Activated gamma-delta T cell treated with anti-CD3 and anti-CD28 coated beads, Interleukin-2, amount 50 U/mL, for 16 hours (primary cell): ENCODE data around the gene C5orf15.

Source experiments
- DNase-seq: peaks from one replicate; pipeline ENCODE4 v3.0.0-alpha.2; 2020; ENCODE audit warnings: low read depth

Gene C5orf15

GRCh38 chr5:133968204-133968980, at the start of gene C5orf15:
C5orf15 (minus strand) TSS chr5:133968625; CDS start chr5:133968584, 41 bp downstream.
- peak; percentile 79 for DNase-seq

- no peak for DNase-seq
Observed at GRCh38 chr5:134008266-134008749, 39.9 kb upstream of the C5orf15 start.

DNA sequence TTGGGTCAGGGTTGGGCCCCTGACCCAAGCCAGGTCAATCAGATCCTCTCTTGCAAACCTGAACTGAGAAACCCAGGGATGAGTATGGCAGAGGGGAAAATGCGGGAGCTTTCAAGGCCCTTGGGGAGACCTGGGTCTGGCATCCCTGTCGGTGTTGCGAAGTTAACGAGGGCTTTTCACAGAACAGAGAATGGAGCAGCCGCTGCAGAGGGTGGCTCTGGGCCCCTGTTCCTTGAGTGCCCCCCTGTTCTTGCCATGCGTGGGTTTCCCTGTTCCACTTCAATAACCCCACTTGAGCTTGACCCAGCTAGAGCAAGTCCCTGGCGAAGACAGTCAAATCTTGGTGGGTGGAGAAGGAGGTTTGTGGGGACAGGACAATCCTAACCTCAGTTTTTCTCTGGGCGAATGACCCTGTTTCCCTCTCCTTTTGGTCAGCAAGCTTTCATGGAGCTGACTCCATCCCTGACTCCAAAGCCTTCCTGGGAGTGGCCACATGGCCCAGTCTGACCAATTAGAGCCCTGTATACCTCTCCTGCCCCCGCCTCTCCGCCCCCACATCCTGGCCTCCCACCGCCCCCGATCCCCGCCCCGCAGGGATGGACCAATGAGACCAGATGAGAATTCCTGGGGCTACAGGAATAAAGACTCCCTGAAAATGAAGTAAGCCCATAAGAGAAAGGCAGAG, 39.3 kb upstream of the C5orf15 start:
- DNase-seq, result no peak

GRCh38 chr5:134006115-134006514, 37.7 kb upstream of the C5orf15 start:
- DNase-seq, result no peak

DNA sequence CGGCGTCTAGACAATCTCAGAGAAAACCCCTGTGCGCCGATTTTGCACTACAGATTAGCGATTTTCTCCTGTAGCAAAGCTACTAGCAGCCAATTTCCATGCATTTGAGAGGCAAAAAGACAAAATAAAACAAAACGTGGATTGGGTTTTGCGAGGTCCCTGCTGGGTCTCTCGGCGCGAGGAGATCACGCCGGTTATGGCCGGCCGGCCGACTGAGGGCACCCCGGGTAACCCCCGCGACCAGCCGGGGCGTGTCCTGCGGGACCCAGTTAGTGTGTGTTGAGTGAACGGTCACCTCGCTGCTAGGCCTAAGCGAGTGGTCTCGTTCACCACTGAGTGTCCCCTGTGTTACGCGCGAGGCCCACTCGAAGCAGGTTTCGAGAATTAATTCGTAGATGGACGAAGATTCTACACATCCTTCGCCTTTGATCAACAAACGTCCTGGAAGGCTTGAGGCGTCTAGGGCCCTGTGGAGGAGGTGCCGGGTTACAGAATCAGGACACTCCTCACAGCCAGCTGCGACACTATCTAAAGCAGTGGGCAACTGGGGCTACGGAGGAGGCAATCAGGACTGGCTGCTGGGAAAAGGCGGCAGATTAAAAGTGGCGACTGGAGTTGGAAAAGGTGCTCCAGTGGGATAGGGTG, 37.1 kb upstream of the C5orf15 start:
- no peak for DNase-seq

DNA sequence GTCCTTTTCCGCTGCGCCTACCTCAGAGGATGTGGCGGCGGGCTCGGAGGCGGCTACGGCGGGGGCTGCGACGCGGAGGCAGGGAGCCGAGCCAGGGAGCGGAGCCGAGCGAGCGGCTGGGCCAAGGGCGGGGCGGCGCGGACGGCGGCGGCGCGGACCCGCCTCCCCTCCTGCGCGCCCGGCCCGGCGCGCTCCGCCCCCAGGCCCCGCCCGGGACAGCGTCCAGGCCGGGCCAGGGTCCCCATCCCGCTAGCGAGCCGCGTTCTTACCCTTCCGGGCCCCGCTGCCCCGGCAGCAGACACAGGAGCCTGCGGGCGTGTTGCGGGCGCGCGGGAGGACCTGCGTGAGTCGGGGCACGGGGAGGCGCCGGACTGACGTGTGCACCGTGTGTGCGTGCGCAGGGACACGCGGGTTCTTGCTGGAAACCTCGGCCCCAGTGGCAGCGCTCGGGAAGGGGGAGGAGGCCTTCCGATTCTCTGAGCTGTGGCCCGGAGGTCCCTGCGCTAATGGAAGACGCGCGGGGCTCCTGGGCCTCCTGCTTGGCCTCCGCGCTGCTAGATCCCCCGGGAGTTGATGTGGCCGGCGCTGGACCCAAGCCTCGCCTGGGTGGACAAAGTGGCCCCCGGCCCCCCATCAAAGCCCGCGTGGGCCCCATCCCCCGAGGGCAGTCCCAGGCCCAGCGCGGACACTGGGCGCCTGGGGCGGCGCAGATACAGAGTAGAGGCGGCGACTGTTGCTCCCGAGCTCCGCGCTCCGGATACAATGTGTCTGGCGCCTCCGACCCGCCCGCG, 36.4 kb upstream of the C5orf15 start, which contains the start of gene VDAC1:
TSS of gene VDAC1 (minus strand) at position 350 of the 791 bp plus-strand sequence. CDS start 11,963 bp downstream, outside the sequence.
- DNase-seq, result peak; percentile 71

DNA sequence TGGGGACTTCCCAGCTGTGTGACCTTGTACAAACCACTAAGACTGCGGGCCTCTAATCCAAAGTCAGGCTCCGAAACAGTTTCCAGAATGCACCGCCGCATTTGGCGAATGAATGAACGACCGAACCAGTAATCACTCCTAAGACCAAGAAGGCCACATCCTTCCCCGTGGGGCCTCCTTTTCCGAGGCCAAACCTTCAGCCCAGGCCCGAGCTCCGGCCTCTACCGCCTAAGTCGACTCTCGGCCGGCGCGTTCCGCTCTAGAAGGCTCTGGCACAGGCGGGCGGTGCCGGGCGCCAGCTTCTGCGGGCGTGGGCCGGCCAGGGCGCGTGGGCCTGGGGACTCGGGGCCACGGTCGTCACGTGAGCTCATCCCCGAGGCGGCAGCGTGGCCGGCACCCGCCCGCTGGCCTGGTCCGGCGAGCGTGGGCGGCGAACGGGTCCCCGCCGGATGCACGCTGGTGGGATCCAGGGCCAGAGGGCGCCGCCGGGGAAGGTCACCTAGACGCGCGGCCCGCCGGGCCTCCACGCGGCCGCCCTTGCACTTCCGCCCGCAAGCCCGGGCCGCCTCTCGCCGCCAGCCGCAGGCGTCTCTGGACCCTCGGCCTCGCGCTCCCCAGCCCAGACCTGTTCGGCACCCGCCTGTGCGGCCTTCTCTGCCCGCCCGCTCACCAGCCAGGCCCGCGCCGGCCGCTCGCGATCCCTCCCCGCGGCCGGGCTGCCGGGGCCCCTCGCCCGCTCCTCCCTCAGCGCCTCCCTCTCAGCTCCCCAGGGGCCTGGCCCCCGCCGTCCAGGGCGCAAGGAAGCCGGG, 35.6 kb upstream of the C5orf15 start:
- DNase-seq, result peak; percentile 29

DNA sequence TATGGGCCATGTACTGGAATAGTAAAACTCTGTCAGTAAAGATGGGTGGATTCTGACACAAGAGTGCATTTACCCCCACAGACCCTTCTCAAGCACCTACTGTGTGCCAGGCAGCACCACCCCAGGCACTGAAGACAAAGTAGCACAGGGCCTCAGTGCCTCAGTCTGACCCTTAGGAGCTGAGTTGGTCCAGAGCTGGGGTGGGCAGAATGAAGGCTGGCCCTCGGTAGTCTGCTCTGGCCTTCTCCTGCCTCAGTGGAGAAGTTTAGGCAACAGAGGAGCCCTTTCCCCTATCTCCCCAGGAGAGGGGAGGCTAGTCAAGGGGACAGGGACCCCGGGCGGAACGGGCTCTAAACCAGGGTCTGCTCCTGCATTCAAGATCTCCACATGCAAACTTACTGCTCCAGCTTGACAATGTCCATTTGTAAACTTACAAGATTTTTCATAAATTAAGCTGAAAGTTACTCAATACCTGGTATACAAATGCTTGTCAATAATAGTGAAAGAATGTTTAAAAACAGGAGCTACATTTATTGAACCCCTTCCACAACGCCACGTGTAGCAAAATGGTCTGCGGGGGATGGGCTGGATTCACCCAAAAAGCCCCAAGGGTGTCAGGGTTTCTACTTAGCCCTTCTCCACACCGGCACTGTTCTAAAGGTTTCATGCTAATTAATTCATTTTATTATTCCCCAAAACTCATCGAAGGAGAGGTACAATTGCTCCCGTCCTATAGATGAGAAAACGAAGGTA, 34.8 kb upstream of the C5orf15 start:
- DNase-seq, result no peak

- DNase-seq, result no peak
Observed at GRCh38 chr5:134001938-134002731, 33.7 kb upstream of the C5orf15 start.

DNA sequence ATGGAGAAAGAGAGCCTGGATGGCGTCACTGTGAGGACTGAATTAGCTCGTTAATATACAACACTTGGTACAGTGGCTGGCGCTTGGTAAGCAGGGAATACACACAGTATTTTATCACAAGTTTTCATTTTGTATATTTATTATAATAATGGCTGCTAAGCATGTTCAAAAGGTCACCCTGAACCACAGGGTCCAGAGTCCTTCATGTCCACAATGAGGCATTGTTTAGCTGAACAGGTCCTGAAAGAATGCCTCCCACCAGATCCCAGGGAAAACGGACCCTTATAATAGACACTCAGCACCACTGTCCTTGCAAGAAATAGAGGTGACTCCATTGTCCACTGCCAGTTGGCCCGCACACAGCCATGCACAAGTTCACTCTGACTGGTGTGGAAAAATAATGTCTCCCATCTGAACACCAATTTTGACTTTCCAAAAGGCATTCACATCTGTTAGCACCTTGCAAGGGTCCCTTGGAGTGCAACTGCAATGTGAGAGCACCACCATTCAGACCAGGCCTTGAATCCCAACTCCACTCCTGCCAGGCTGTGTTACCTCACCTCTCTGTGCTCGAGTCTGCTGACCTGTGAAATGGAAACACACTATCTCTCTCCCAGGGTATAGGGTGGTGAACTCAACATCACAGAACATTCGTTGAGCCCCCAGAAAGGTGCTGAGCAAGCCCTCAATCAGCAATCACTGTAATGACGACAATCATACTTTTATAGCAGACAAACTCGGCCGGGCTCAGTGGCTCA, 32.5 kb upstream of the C5orf15 start:
- DNase-seq, result no peak

DNA sequence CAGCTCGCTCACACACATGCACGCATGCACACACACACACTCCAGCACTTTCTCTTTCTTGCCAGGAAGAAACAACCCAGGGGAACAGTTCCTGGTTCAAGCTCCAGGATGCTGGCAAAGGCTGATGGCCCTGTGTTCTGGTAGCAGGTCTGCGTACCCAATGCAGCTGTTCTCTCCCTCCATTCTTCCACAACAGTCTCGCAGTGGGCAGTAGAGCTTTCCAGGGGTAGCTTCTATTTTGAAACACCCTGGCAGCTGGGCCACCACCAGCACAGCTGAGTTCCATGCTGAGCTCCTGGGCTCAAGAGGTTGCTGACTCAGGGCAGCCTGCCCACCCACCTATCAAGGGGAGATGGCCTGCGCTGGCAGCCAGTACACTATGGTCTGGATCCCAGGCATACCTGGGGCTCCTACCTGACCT, 31.7 kb upstream of the C5orf15 start:
- no peak for DNase-seq

GRCh38 chr5:133998807-133999206, 30.4 kb upstream of the C5orf15 start:
- DNase-seq, result no peak

DNA sequence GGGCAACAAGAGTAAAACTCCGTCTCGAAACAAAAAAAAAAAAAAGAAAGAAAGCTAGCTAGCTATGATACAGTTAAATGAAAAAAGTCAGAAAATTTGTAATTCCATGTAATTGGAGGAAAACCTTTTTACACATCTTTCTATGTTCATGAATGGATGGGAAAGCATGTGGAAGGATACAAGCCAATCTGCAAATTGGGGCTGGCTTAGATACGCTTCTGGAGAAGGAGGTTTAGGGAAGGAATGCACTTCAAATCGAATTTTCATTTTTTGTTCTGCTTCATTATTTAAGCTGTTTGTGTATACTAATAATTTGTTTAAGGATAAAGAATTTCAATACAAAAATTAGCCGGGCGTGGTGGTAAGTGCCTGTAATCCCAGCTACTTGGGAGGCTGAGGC, 29.6 kb upstream of the C5orf15 start:
- DNase-seq, result no peak

DNA sequence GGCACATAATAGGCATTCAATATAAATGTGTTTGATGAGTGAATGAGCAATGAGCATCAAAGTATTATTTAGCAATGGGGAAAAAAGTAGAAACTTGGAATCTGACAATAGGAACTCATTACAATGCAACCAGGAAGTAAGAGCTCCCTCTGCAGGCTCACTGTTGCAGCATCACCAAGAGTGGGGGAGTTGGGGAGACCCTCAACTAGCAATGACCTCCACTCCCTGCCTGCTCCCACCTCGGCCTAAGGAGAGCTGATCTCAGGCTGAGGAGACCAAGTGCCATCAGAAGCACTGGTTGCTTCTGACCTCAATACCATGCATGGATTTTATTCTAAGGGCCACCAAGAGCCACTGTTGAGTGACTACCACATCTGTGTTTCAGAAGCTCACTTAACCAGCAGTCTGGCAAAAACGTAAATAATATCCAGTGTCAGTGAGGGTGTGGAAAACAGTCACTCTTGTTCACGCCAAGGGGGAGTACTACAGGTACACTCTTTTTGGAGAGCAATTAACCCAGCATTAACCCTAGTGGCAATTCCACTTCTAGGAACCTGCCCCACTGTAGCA, 28.3 kb upstream of the C5orf15 start:
- DNase-seq, result no peak

GRCh38 chr5:133995883-133996563, 27.6 kb upstream of the C5orf15 start:
- DNase-seq, result no peak

- no peak for DNase-seq
Observed at GRCh38 chr5:133995341-133995740, 26.9 kb upstream of the C5orf15 start.

DNA sequence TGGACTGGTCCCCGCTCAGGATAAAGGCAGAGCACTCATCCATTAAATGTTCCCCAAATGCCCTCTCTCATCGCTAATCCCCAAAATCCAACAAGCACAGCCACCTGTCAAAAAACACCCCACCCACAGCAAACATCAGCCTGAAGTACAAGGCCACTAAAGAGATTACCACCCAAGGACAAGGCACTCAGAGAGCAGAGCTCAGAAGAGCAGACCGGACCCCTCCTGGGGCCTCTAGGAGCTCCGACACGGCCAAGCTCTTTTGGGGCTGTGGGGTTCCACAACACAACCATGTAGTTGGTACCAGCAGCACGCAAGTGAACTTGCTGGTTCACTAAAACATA, 26.5 kb upstream of the C5orf15 start:
- DNase-seq, result no peak
